ENCODE data around the gene MYH7.

The MYH7 gene

DNA sequence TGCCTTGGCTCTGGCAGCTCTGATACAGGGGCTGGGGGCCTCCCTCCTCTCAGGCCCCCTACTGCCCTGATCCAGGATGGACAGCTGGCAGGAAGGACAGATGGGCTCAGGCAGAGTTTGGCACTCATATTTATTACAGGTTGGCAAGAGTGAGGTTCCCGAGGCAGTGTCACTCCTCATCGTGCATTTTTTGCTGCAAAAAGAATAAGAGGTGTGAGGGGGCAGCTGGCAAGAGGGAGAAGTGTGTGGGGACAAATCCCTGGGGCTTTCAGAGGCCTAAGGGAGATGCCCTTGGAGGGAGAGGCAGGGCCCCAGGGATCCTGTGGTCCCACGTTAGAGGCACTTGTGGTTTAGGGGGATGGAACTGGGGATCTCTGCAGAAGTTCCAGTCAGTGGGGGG lies 53.6 kb downstream of the MYH7 start:
- DNase-seq (ENCODE audit: low spot score) = no peak
- TF ChIP-seq, protein P1, sequence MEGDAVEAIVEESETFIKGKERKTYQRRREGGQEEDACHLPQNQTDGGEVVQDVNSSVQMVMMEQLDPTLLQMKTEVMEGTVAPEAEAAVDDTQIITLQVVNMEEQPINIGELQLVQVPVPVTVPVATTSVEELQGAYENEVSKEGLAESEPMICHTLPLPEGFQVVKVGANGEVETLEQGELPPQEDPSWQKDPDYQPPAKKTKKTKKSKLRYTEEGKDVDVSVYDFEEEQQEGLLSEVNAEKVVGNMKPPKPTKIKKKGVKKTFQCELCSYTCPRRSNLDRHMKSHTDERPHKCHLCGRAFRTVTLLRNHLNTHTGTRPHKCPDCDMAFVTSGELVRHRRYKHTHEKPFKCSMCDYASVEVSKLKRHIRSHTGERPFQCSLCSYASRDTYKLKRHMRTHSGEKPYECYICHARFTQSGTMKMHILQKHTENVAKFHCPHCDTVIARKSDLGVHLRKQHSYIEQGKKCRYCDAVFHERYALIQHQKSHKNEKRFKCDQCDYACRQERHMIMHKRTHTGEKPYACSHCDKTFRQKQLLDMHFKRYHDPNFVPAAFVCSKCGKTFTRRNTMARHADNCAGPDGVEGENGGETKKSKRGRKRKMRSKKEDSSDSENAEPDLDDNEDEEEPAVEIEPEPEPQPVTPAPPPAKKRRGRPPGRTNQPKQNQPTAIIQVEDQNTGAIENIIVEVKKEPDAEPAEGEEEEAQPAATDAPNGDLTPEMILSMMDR (IDR thresholded peaks at IDR 0.05; ENCODE audit: extremely low read depth, missing control alignments) = no peak

DNA sequence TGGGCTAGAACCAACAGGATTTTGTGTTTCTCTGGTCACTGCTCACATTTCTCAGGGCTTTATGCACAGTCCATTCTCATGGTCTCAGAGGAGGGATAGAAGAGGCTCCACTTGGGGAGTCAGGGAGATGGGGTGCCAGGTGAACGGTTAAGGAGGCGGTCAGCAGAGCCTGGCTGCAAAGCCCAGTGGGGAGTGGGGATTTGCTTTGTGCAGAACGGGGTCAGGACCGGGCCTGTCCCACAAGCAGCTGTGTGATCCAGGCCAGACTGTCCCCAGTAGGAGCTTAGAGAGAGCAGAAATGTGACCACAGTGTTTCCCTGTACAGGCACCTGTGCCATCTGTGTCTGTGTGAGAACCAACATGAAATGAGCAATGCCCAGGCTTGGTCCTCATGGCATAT lies 54.5 kb downstream of the MYH7 start:
- DNase-seq (ENCODE audit: low spot score) = no peak
- TF ChIP-seq, protein P1 (IDR thresholded peaks at IDR 0.05; ENCODE audit: extremely low read depth, missing control alignments) = no peak

DNA sequence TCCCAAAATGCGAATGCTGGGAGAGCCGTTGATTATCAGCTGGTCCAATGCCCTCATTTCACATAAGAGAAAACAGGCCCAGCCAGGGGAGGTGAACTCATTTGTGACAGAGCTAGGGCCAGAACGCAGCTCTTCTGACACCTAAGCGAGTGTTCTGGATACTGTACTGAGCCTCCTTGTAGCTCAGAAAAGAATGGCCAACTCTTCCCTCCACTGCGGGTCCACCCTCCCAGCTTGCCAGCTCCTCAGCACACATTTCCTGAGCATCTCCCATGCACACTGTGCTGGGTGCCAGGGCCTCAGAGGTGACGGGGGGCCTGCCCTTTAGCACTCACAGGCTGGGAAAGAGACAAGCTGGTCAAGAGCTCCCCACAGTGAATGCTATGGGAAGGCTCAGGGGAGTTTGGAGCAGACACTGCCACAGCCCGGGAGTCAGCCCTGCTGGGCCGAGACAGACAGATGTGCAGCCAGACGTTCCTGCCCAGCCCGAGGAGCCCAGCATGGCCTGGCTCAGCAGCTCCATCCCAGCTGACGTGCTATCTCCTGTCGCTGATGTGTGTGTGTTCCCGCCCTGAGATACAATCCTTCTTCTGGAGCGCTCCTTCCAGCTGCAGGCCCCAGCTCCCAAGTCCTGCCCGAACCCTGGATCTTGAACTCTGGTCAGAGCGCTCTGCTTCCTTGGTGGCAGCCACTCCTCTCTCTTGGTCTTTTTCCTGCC lies 55.1 kb downstream of the MYH7 start:
- DNase-seq (ENCODE audit: low spot score) = no peak
- TF ChIP-seq, protein P1 (IDR thresholded peaks at IDR 0.05; ENCODE audit: extremely low read depth, missing control alignments) = no peak

DNA sequence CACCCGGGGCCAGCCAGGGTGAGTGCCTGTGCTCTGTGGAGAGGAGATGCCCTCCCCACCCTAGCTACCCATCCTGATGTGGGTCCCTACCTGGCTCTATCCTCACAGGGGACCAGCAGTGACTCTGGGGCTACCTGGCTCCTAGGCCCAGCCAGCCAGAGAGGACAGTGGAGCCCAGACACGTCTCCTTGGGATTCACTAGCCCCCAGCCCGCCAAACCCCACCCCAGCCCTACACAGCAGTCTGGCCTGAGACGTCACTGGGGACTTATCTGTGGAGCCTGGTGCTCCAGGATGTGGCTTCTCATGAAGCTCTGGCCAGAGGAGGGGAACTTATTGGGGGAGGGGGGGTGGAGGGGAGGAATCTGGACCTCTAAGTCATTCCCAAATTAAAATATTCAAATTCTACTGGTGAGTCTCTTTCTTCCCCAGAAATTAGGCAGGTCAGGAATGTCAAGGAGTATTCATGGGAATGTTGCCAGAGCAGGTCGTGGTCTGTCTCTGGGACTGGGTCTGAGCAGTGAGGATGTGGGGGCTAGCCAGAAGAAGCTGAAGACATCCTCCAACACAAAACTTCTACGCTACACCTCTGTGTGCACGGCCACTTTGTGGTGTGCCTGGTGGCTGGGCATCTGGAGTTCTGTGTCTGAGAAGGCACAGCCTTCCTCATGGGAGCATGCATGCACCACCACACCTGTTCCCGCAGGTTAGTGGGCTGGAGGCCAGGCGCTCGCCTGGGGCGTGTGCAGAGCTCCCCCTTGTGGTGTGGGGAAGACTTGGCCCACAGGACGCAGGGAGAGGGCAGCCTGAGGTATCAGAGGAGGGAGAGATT lies 55.9 kb downstream of the MYH7 start:
- peak; percentile 83 for DNase-seq (ENCODE audit: low spot score)
- TF ChIP-seq, protein P1 (IDR thresholded peaks at IDR 0.05; ENCODE audit: extremely low read depth, missing control alignments) = peak; percentile 93

DNA sequence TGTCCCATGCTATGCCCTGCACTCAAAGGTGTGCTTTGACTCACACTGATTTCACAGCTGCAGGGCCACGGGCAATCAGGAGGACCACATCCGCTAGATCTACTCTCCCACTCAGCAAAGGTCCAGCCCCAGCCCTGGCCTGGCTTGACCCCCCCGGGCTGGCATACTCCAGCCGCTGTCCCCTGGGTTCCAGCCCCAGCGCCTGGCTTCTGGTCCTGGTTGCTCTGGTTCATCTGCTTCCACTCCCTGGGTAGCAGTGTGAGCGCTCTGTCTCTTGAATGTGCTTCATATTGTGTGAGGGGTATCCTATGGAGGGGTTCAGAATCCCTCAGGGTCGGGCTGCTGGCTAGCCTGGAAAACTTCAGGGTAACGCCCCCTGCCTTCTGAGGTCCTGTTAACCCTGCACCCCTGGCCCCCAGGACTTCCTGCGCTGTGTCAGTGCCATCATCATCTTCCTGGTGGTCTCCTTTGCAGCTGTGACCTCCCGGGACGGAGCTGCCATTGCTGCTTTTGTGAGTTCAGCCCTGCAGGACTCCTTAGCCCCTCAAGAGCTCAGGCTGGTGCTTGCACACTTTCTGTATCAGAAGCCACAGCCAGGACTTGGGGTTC lies 56.7 kb downstream of the MYH7 start:
- TF ChIP-seq, protein P1 (IDR thresholded peaks at IDR 0.05; ENCODE audit: extremely low read depth, missing control alignments) = no peak
- no peak for DNase-seq (ENCODE audit: low spot score)

DNA sequence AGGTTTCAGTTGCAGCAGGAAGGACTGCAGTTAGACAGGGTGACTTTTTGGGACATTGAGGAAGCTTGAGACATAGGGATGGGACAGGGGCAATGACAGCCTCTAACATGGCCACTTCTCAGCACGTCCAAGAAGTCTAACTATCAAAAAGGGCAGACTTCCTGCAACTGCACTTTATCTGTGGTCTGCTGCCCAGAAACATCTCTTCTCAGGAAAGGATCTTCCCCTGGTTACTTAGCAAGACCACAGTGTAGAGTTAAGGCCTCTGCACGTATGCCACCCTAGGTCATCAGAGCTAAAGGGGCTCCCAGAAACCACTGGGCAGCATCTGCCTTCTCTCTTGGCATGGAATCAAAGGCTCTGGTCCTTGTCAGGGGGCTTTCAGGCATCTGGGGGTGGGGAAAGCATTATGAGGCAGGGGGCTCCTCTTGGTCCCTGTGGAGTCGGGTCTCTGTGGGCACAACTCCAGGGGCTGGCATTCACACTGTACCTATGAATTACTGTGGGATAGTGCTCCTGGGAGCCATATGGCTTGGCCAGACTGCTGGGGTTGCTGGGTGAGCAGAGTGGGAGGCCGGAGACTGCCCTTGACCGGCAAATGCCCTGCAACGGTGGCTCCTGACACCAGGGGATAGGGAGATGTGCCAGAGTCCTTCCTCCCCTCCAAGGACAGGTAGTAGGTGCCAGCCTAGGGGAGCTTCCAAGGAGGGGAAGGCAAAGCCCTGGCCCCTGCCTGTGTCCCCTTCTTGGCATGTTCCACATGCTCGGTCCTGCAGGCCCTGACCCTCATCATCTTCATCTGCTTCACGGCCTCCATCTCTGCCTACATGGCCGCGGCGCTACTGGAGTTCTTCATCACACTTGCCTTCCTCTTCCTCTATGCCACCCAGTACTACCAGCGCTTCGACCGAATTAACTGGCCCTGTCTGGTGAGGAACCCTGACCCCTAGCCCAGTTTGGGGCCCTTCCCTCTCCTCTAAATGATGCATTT lies 57.6 kb downstream of the MYH7 start:
- TF ChIP-seq, protein P1 (IDR thresholded peaks at IDR 0.05; ENCODE audit: extremely low read depth, missing control alignments) = no peak
- no peak for DNase-seq (ENCODE audit: low spot score)
